ENCODE measurements around the gene ALG1L2.
"Not testable (repeated sequence)": the region's sequence is repeated elsewhere in the genome, so short reads cannot be mapped to it uniquely, and the experiment has no call there.

ALG1L2 gene

GRCh38 chr3:130136337-130136736, 54.7 kb downstream of the ALG1L2 start:
- not testable (repeated sequence) for DNase-seq

- not testable (repeated sequence) for DNase-seq
Observed at GRCh38 chr3:130137685-130138084, 56.1 kb downstream of the ALG1L2 start.

- not testable (repeated sequence) for DNase-seq
Observed at GRCh38 chr3:130138992-130139391, 57.4 kb downstream of the ALG1L2 start.

GRCh38 chr3:130140756-130141155, 59.1 kb downstream of the ALG1L2 start:
- DNase-seq: not testable (repeated sequence)

GRCh38 chr3:130143648-130144327, 62.2 kb downstream of the ALG1L2 start:
- not testable (repeated sequence) for DNase-seq

GRCh38 chr3:130144328-130144650, 62.7 kb downstream of the ALG1L2 start:
- DNase-seq: not testable (repeated sequence)

GRCh38 chr3:130145456-130145855, 63.8 kb downstream of the ALG1L2 start:
- not testable (repeated sequence) for DNase-seq

GRCh38 chr3:130146465-130146864, 64.8 kb downstream of the ALG1L2 start:
- DNase-seq: not testable (repeated sequence)

All from NCI-H1105 (cell line).